ENCODE results near the gene CDX2.

DNA sequence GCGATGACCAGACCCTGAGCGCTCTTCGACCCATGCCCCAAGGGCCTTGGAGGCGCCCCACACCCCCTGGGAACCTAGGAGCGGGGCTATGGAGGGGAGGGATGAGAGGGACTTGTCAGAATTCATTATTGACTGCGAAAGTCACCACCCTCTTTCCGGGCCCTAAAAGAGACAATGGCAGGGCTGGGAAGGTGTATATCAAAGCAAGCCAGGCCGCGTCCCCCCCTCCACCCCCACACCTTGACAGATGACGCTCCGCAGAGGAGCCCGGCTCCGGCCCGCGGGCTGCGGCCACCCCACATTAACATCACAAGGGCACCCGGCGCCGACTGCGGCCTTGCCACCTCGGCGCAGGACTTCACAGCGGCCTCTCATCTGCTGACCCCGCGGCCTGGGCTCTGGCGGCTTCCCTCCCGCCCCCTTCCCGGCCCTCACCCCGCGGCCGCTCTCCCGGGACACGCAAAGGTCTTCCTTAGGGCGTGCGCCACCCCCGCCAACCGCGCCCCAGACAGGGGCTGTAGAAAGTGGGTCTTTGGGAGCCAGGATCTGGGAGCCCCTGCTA, 2.4 kb downstream of the CDX2 start:
- TF ChIP-seq, protein P1, sequence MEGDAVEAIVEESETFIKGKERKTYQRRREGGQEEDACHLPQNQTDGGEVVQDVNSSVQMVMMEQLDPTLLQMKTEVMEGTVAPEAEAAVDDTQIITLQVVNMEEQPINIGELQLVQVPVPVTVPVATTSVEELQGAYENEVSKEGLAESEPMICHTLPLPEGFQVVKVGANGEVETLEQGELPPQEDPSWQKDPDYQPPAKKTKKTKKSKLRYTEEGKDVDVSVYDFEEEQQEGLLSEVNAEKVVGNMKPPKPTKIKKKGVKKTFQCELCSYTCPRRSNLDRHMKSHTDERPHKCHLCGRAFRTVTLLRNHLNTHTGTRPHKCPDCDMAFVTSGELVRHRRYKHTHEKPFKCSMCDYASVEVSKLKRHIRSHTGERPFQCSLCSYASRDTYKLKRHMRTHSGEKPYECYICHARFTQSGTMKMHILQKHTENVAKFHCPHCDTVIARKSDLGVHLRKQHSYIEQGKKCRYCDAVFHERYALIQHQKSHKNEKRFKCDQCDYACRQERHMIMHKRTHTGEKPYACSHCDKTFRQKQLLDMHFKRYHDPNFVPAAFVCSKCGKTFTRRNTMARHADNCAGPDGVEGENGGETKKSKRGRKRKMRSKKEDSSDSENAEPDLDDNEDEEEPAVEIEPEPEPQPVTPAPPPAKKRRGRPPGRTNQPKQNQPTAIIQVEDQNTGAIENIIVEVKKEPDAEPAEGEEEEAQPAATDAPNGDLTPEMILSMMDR (IDR thresholded peaks at IDR 0.05; ENCODE audit: low read depth, low read length, poor library complexity, severe bottlenecking): no peak
- no peak for TF ChIP-seq EZH2phosphoT487 (IDR thresholded peaks at IDR 0.05; ENCODE audit: borderline replicate concordance, low read length)
